K562 (cell line): Measurements from ENCODE around the gene EYA3. TPM values are rescaled to one million over a fixed set of nuclear protein-coding genes. Genes with fewer than 3 reads are reported as not detected.

Experiments
- BMI1 ChIP-seq: fragments of 150-350 bp; IDR thresholded peaks from 2 replicates; pipeline ENCODE4 v1.6.1; 2014; ENCODE audit warnings: low read length
- CREM ChIP-seq: IDR thresholded peaks from 2 replicates; pipeline ENCODE4 v1.6.1; 2014; ENCODE audit warnings: antibody characterized with exemption, low read depth
- ERF ChIP-seq: fragments of 450-650 bp; formaldehyde crosslinking; IDR thresholded peaks from 2 replicates; pipeline ENCODE4 v1.4.0; 2020; ENCODE audit warnings: mild to moderate bottlenecking, mixed read lengths
- HMG20A ChIP-seq: fragments of 450-650 bp; formaldehyde crosslinking; conservative IDR thresholded peaks from 2 replicates; pipeline ENCODE4 v1.4.0; 2020; ENCODE audit warnings: mild to moderate bottlenecking, mixed read lengths
- JUNB ChIP-seq: fragments of 450-650 bp; formaldehyde crosslinking; conservative IDR thresholded peaks from 2 replicates; pipeline ENCODE4 v1.4.0; 2020; ENCODE audit warnings: mild to moderate bottlenecking
- KDM1A ChIP-seq, 2 experiments: fragments of 450-650 bp; IDR thresholded peaks; 2 replicates each; pipeline ENCODE4 v1.6.1; 2016; ENCODE audit warnings: mild to moderate bottlenecking in 2 of 2
- KLF1 ChIP-seq: fragments of 450-650 bp; IDR thresholded peaks from 2 replicates; pipeline ENCODE4 v1.6.1; 2016; ENCODE audit warnings: missing genetic modification characterization, missing compliant biosample characterization
- MTA1 ChIP-seq: fragments of 450-650 bp; IDR thresholded peaks from 2 replicates; pipeline ENCODE4 v1.6.1; 2017; ENCODE audit warnings: borderline replicate concordance
- NFYB ChIP-seq: IDR thresholded peaks from 2 replicates; pipeline ENCODE4 v1.6.1; 2011; ENCODE audit warnings: mild to moderate bottlenecking, moderate library complexity; ENCODE audit not compliant: insufficient read length; ENCODE audit errors: extremely low read depth
- NR2F6 ChIP-seq: fragments of 450-650 bp; formaldehyde crosslinking; IDR thresholded peaks from 2 replicates; pipeline ENCODE4 v1.4.0; 2020; ENCODE audit warnings: mild to moderate bottlenecking
- NRF1 ChIP-seq, 2 experiments: fragments of 450-650 bp; IDR thresholded peaks in 1 of 2; conservative IDR thresholded peaks in 1 of 2; 2 replicates each; pipeline ENCODE4 v1.6.1; 2014; ENCODE audit warnings: mild to moderate bottlenecking in 2 of 2
- PCBP1 ChIP-seq: fragments of 200-400 bp; formaldehyde crosslinking; IDR thresholded peaks from 2 replicates; pipeline ENCODE4 v1.6.1; 2018; ENCODE audit warnings: mild to moderate bottlenecking, low read depth, low read length; ENCODE audit not compliant: poor library complexity, severe bottlenecking
- POLR2G ChIP-seq: fragments of 200-400 bp; formaldehyde crosslinking; IDR thresholded peaks from 2 replicates; pipeline ENCODE4 v1.6.1; 2017; ENCODE audit warnings: low read depth, mild to moderate bottlenecking, antibody characterized with exemption, low read length, moderate library complexity
- SMARCA5 ChIP-seq: fragments of 450-650 bp; IDR thresholded peaks from 2 replicates; pipeline ENCODE4 v1.6.1; 2016
- THRA ChIP-seq: fragments of 450-650 bp; IDR thresholded peaks from 2 replicates; pipeline ENCODE4 v1.6.1; 2017; ENCODE audit warnings: mild to moderate bottlenecking, moderate library complexity
- THRAP3 ChIP-seq: fragments of 450-650 bp; IDR thresholded peaks from 2 replicates; pipeline ENCODE4 v1.6.1; 2016; ENCODE audit warnings: mild to moderate bottlenecking, inconsistent platforms, borderline replicate concordance
- ZBTB33 ChIP-seq: sonication (generic); formaldehyde crosslinking; IDR thresholded peaks from 2 replicates; pipeline ENCODE4 v1.8.1; 2023; ENCODE audit warnings: mild to moderate bottlenecking, missing genetic modification reagents
- ZC3H11A ChIP-seq: IDR thresholded peaks from 2 replicates; pipeline ENCODE4 v1.6.1; 2012; ENCODE audit warnings: low read depth, low read length, improper control_type of control experiment
- ZFP36 ChIP-seq: fragments of 150-350 bp; IDR thresholded peaks from 2 replicates; pipeline ENCODE4 v1.6.1; 2018; ENCODE audit warnings: low read length, low read depth; ENCODE audit not compliant: partially characterized antibody
- ZNF444 ChIP-seq: fragments of 250-450 bp; sonication (Bioruptor Pico); IDR thresholded peaks from 2 replicates; pipeline ENCODE4 v1.4.0; 2020; ENCODE audit warnings: mild to moderate bottlenecking, moderate library complexity
- polyA plus RNA-seq, 8 experiments: library from polyadenylated mRNA; depleted of rRNA in 4 of 8; stranded (reverse) in 5 of 8; unstranded in 3 of 8; fragments of >200 nt; fragmentation: Nextera tagmentation in 2 of 8; fragmentation: Illumina TruSeq in 1 of 8; extraction: Ambion mirVana in 2 of 8; extraction: Trizol in 1 of 8; gene quantifications; 2 replicates each; pipeline versions ENCODE4 v1.2.1 to v1.2.3, GENCODE V29; 2011 to 2014; ENCODE audit warnings: inconsistent platforms in 1 of 8, missing spikeins in 1 of 8
- total RNA-seq, 7 experiments: library from RNA; depleted of rRNA in 6 of 7; stranded (reverse); fragments of >200 nt in 6 of 7; fragmentation: Illumina TruSeq in 2 of 7; extraction: Trizol in 2 of 7; gene quantifications; 2 replicates each; pipeline versions ENCODE4 v1.2.1 to v1.2.3, GENCODE V29; 2011 to 2021; ENCODE audit warnings: low replicate concordance in 1 of 7
- TF ChIP-seq, protein P1 (sequence below): IDR thresholded peaks from 3 replicates; pipeline ENCODE4 v1.6.1; 2011; ENCODE audit warnings: borderline replicate concordance, mild to moderate bottlenecking; ENCODE audit not compliant: insufficient read length, insufficient read depth

The EYA3 gene
- total and polyA plus RNA-seq, 9 of the 15 experiments (the other 6 are each of a cell fraction or from before 2014, with no cell fraction given) = 21.7 to 64.0 (median 43.6) TPM

- TF ChIP-seq, protein P1, sequence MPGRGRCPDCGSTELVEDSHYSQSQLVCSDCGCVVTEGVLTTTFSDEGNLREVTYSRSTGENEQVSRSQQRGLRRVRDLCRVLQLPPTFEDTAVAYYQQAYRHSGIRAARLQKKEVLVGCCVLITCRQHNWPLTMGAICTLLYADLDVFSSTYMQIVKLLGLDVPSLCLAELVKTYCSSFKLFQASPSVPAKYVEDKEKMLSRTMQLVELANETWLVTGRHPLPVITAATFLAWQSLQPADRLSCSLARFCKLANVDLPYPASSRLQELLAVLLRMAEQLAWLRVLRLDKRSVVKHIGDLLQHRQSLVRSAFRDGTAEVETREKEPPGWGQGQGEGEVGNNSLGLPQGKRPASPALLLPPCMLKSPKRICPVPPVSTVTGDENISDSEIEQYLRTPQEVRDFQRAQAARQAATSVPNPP = no peak
- peak; percentile 82; the same call in 1 of the 2 replicates for TF ChIP-seq THRAP3
- TF ChIP-seq MTA1 = peak; percentile 76; the same call in 1 of the 2 replicates
- peak; percentile 81 for TF ChIP-seq KLF1 (tag)
- TF ChIP-seq PCBP1 = no peak
- TF ChIP-seq HMG20A (CRISPR knock-in tag) = no peak
- 0 out of 2 replicates have a peak, but pooled peaks have one; percentile 41 for TF ChIP-seq ERF (CRISPR knock-in tag)
- peak; percentile 79 for TF ChIP-seq CREM
- peak; percentile 87 for TF ChIP-seq SMARCA5
- 0 out of 2 replicates have a peak, but pooled peaks have one; percentile 48 for TF ChIP-seq NR2F6 (CRISPR knock-in tag)
- peak; percentile 92 to 94 for TF ChIP-seq NRF1 (conservative IDR thresholded peaks at IDR 0.05 in 1 of 2, IDR thresholded peaks at IDR 0.05 in 1 of 2)
- TF ChIP-seq THRA = no peak
- TF ChIP-seq ZNF444 (CRISPR knock-in tag) = no peak; the same call in 1 of the 2 replicates
- TF ChIP-seq NFYB = no peak
- TF ChIP-seq POLR2G = peak; percentile 88
- TF ChIP-seq ZFP36 = no peak
- no peak; the same call in 1 of the 2 replicates for TF ChIP-seq ZBTB33
- no peak for TF ChIP-seq JUNB (CRISPR knock-in tag)
- no peak for TF ChIP-seq ZC3H11A
- no peak for TF ChIP-seq KDM1A (IDR thresholded peaks at IDR 0.05)
- no peak for TF ChIP-seq BMI1
These were observed at the start of gene EYA3 (continued) for GRCh38 chr1:28088168-28088961.
